ENCODE data around the gene CAGE1. TPM values are rescaled to one million over a fixed set of nuclear protein-coding genes. Genes with fewer than 3 reads are reported as not detected.
"Not testable (repeated sequence)": the region's sequence is repeated elsewhere in the genome, so short reads cannot be mapped to it uniquely, and the experiment has no call there.

CAGE1 gene
- polyA plus RNA-seq, 1 donor (not counting 4 experiments of a cell fraction or from before 2014, with no cell fraction given) = 0.04 TPM

- DNase-seq (ENCODE audit: low read depth, low spot score) (no peak), FAIRE-seq (no peak)
- Histone ChIP-seq H3K79me2 (ENCODE audit: control insufficient read depth, insufficient read depth, low read length) (peaks cover 21% of the 10 kb centered on the region), H3K9me1 (ENCODE audit: control insufficient read depth, extremely low read depth, insufficient read depth, low read length) (no peaks in the 10 kb centered on the region), H3K4me3 (ENCODE audit: control insufficient read depth in 2 of 3, extremely low read depth in 1 of 3, insufficient read depth in 2 of 3, low read depth in 1 of 3, low read length in 3 of 3) (no peak overlapping the region), H3K27ac (ENCODE audit: control insufficient read depth, insufficient read depth, low read length) (no peak overlapping the region), H4K20me1 (ENCODE audit: control insufficient read depth, extremely low read depth, insufficient read depth, low read length) (no peaks in the 10 kb centered on the region), H3K9ac (ENCODE audit: control insufficient read depth, extremely low read depth, insufficient read depth, low read length) (no peak overlapping the region), H3K9me3 (ENCODE audit: control insufficient read depth, low read depth, low read length) (no peaks in the 10 kb centered on the region), H3K4me2 (ENCODE audit: control insufficient read depth, extremely low read depth, insufficient read depth, low read depth, low read length) (no peak overlapping the region), H3K27me3 (ENCODE audit: control insufficient read depth, extremely low read depth, insufficient read depth, low read length) (no peaks in the 10 kb centered on the region), H3K36me3 (ENCODE audit: control insufficient read depth in 2 of 2, extremely low read depth in 1 of 2, insufficient read depth in 2 of 2, low read length in 2 of 2) (peaks cover 0 to 3% of the 10 kb centered on the region in 2 experiments), H2AFZ (ENCODE audit: control insufficient read depth, low read length) (no peak overlapping the region), H3K4me1 (ENCODE audit: control insufficient read depth, extremely low read depth, insufficient read depth, low read length) (peaks cover 11% of the 10 kb centered on the region)
- dilution Hi-C loops (cut with MboI; ENCODE audit: extremely low pct_ligation_motif_present, low sequenced_read_pairs) = no loop called here
- TF ChIP-seq EZH2 (IDR thresholded peaks at IDR 0.05; ENCODE audit: low read length) (no peak), CTCF (optimal IDR thresholded peaks at IDR 0.05 in 1 of 3, IDR thresholded peaks at IDR 0.05 in 1 of 3, conservative IDR thresholded peaks at IDR 0.05 in 1 of 3; ENCODE audit: extremely low read depth in 1 of 3, insufficient read depth in 2 of 3, low read length in 3 of 3) (no peak)
These were observed 73.6 kb downstream of the CAGE1 start for GRCh38 chr6:7315948-7316365.

DNA sequence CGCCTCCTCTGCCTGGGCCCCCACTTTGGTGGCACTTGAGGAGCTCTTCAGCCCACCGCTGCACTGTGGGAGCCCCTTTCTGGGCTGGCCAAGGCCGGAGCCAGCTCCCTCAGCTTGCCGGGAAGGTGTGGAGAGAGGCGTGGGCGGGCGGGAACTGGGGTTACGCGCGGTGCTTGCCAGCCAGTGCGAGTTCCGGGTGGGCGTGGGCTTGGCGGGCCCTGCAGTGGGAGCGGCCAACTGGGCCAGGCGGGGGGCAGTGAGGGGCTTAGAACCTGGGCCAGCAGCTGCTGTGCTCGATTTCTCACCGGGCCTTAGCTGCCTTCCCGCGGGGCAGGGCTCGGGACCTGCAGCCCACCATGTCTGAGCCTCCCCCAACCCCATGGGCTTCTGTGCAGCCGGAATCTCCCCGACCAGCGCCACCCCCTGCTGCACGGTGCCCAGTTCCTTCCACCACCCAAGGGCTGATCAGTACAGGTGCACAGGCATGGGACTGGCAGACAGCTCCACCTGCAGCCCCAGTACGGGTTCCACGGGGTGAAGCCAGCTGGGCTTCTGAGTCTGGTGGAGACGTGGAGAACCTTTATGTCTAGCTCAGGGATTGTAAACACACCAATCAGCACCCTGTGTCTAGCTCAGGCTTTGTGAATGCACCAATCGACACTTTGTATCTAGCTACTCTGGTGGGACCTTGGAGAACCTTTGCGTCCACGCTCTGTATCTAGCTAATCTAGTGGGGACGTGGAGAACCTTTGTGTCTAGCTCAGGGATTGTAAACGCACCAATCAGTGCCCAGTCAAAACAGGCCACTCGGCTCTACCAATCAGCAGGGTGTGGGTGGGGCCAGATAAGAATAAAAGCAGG is 74.2 kb downstream of the CAGE1 start:
- H3K4me3 ChIP-seq (ENCODE audit: control insufficient read depth in 2 of 3, extremely low read depth in 1 of 3, insufficient read depth in 2 of 3, low read depth in 1 of 3, low read length in 3 of 3); H3K9me1 ChIP-seq (ENCODE audit: control insufficient read depth, extremely low read depth, insufficient read depth, low read length); H3K27me3 ChIP-seq (ENCODE audit: control insufficient read depth, extremely low read depth, insufficient read depth, low read length); H3K27ac ChIP-seq (ENCODE audit: control insufficient read depth, insufficient read depth, low read length); dilution Hi-C loops (cut with MboI; ENCODE audit: extremely low pct_ligation_motif_present, low sequenced_read_pairs); H3K4me2 ChIP-seq (ENCODE audit: control insufficient read depth, extremely low read depth, insufficient read depth, low read depth, low read length); DNase-seq (ENCODE audit: low read depth, low spot score); FAIRE-seq; H3K36me3 ChIP-seq (ENCODE audit: control insufficient read depth in 2 of 2, extremely low read depth in 1 of 2, insufficient read depth in 2 of 2, low read length in 2 of 2); H2AFZ ChIP-seq (ENCODE audit: control insufficient read depth, low read length); H4K20me1 ChIP-seq (ENCODE audit: control insufficient read depth, extremely low read depth, insufficient read depth, low read length); H3K9ac ChIP-seq (ENCODE audit: control insufficient read depth, extremely low read depth, insufficient read depth, low read length); H3K9me3 ChIP-seq (ENCODE audit: control insufficient read depth, low read depth, low read length): not testable (repeated sequence)
- Histone ChIP-seq H3K4me1 (ENCODE audit: control insufficient read depth, extremely low read depth, insufficient read depth, low read length) (peaks cover 15% of the 10 kb centered on the region), H3K79me2 (ENCODE audit: control insufficient read depth, insufficient read depth, low read length) (peaks cover 27% of the 10 kb centered on the region)

Data from keratinocyte (primary cell).